NAMALWA (cell line): ENCODE measurements around the gene MMP13.
"Not testable (repeated sequence)": the region's sequence is repeated elsewhere in the genome, so short reads cannot be mapped to it uniquely, and the experiment has no call there.

Source experiments
- DNase-seq: peaks from one replicate; pipeline ENCODE4 v3.0.0-alpha.2; 2015; ENCODE audit warnings: low spot score

Gene MMP13

GRCh38 chr11:102935514-102935913 is 20.0 kb downstream of the MMP13 start:
- peak; percentile 6 for DNase-seq

GRCh38 chr11:102934735-102935134 is 20.8 kb downstream of the MMP13 start:
- no peak for DNase-seq

- no peak for DNase-seq
Measured at GRCh38 chr11:102933627-102934026, 21.9 kb downstream of the MMP13 start.

- no peak for DNase-seq
Measured at GRCh38 chr11:102932678-102933077, 22.9 kb downstream of the MMP13 start.

DNA sequence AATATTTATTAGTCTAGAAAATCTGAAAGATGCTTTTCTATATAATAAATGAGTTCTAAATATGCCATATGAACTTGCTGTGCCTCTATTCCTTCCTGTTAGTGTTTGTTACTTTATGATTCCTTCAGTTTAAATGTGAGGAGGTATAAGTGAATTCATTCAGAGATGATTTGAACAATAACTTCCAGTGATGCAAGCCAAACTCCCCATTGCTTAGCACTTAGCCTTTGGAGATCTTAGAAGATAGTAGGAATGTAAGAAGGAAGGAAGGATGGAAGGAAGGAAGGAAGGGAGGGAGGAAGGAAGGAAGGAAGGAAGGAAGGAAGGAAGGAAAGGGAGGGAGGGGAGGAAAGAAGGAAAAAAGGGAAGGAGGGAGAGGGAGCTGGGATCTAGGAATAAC is 25.1 kb downstream of the MMP13 start:
- no peak for DNase-seq

DNA sequence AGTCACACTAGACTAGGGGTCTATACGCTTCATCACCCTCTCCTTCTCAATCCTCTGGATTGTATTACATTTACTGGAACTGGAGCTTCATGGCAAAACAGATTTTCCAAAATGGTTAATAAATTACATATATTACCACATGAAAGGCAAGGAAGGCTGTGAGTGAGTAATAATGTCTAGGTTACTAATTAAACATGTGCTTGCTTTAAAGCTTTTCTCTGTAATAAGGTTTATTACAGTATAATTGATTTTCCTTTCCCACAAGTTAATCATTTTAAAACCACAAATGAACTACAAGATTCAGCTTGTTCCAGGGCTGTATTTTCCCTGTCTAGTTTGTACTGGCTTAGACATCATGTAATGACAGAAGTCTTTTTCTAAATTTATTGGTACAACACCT is 25.6 kb downstream of the MMP13 start:
- no peak for DNase-seq

GRCh38 chr11:102929166-102929565 is 26.4 kb downstream of the MMP13 start:
- no peak for DNase-seq

DNA sequence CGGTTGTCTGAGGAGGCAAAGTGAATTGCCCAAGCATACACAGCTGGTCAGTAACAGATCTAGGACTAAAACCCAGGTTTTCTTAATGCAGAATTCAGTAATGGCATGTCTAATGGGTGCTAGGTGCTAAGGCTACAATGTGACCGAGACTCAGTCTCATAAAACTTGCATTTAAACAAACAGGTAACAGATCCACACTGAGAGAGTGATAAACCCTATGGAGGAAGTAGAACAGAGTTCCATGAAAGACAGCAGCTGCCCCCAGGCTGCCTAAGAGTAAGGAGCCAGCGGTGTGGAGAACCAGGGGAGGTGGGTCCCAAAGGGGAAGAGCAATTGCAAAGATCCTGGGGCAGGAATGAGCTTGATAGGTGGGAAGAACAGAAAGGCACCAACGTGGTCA is 27.3 kb downstream of the MMP13 start:
- DNase-seq = no peak

GRCh38 chr11:102927624-102927990 is 27.9 kb downstream of the MMP13 start:
- DNase-seq = no peak

- no peak for DNase-seq
Measured at GRCh38 chr11:102926961-102927623, 28.4 kb downstream of the MMP13 start.

DNA sequence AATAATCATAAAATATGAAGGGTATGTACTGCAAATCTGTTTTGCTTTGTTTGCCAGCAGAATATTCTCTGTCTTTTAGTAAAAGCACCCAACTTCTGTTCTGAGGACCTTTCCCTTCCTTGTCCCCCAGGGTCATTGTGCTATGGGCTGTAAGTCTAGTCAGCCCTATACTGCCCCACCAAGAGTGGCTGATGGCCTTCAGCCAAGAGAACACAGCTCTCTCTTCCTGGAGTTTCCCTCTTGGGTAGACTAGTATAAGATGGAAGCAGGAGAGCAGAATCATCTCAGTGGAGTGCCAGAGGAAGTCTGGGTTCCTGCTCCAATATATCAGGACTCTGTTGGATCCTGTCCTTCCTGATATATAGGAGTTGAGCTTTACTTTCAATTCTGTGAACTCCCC is 29.0 kb downstream of the MMP13 start:
- DNase-seq = no peak

DNA sequence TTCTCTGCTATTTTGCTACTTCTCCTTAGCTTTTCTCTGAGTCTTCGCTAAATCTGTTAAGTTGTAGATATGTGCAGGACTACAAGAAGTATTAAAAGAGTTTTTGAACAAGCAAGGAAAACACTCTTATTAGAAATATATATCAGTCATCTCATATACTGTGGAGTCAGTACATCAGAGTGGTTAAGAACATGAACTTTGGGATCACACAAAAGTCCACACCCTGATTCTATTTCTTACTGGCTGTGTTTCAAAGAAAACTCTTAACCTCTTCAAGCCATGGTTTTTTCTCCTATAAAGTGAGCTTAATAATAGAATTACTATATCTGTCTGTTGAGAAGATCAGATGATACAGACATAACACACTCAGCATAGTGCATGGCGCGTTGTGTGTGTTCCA is 29.5 kb downstream of the MMP13 start:
- no peak for DNase-seq

DNA sequence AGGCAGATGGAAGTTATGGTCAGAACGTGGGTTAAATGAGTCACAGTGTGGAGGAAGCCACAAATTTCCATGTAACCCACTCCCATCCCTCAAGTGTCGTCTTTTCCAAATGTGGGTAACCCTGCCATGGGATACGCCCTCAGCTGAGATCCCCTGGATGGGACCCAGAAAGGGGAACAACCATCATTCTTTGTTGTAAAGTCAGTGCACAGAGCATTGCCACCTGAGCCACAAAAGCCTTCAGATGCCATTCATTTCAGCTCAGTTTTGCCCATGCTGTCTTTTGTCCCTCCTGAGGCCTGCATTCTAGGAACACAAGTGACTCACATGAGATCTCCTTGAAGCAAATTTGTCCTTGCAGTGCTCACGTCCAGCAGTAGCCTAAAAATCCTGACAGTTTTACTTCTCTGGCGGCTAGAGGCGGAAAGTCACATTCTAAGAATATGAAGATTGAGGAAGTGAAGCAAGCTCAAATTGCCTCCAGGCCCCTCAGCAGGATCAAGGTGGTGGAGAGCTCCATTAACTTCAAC is 30.6 kb downstream of the MMP13 start:
- no peak for DNase-seq

DNA sequence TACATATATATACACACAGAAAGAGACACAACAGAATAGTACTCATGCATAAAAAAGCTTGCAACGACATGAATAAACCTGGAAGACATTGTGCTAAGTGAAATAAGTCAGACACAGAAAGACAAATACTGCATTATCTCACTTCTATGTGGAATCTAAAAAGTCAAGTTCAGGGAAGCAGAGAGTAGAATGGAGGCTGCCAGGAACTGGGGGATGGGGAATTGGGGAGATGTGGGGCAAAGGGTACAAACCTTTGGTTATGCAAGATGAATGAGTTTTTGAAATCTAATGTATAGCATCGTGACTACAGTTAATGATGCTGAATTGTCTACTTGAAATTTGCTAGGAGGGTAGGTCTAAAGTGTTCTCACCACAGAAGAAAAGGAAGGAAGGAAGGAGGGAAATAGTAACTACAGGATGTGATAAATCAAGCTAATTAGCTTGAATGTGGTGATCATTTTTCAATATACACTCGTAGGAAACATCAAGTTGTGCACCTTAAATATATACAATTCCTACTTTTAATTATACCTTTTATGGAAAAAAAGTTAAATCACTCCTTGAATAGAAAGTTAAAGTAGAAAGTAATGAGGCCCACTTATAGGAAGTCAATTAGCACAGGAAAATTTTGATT is 33.8 kb downstream of the MMP13 start:
- no peak for DNase-seq

- peak; percentile 9 for DNase-seq
Measured at GRCh38 chr11:102920118-102920684, 35.3 kb downstream of the MMP13 start.

DNA sequence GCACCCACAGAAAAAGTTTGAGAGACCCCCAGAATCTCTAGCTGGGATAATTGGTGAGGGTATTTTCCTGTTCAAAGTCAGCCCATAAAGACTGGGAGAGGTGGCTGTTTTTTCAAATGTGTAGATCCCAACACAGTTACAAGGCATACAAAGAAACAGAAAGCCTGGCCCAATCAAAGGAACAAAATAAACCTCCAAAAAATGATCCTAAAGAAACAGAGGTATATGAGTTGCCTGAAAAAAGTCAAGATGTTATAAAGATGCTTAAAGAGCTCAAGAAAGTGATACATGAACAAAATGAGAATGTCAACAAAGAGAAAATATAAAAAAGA is 40.5 kb downstream of the MMP13 start:
- no peak for DNase-seq

- DNase-seq = peak; percentile 55
Measured at GRCh38 chr11:102914238-102915043, 41.1 kb downstream of the MMP13 start.

GRCh38 chr11:102912482-102912830 is 43.1 kb downstream of the MMP13 start:
- DNase-seq = no peak

DNA sequence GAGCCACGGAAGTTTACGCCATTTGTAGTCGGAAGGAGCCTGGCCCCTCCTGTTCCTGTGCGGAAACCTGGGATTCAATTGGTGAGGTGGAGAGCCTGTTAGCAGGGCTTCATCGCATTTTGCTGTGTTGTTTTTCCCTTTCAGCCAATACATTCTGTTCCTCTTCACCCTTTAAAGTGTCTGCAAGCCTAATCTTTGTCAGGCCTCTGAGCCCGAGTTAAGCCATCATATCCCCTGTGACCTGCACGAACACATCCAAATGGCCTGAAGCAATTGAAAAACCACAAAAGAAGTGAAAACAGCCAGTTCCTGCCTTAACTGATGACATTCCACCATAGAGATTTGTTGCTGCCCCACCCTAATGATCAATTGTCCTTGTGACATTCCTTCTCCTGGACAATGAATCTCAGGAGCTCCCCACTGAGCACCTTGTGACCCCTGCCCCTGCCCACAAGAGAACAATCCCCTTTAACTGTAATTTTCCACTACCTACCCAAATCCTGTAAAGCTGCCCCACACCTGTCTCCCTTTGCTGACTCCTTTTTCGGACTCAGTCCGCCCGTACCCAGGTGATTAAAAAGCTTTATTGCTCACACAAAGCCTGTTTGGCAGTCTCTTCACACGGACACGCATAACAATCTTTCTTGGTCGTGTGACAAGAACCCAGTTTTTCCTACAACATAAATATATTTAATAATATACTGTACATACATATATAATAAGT is 43.6 kb downstream of the MMP13 start:
- DNase-seq = no peak

DNA sequence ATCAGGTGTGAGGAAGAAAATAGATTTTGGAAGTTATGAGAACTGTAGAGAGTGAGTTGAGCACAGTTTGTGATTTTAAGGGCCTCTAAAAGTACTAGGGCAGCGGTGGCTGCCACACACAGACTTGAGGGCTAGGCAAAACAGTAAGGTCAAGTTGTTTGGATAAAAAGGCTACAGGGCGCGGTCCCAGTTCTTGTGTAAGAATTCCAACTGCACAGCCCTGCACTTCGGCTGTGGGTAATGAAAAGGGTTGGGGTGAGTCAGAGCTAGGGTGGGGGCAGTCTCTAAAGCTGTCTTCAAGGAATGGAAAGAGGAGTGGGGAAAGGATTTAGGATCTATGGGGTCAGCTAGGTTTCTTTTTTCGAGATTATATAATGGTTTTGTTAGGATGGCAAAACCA is 49.7 kb downstream of the MMP13 start:
- not testable (repeated sequence) for DNase-seq

DNA sequence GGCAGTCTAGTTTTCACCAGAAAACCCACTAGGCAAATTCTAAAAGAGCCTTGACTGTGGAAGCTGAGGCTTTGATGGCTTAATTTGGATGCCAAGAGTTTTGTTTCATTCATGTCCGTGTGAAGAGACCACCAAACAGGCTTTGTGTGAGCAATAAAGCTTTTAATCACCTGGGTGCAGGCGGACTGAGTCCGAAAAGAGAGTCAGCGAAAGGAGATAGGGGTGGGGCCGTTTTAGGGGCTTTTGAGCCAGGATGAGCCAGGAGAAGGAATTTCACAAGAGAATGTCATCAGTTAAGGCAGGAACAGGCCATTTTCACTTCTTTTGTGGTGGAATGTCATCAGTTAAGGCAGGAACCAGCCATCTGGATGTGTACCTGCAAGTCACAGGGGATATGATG is 51.6 kb downstream of the MMP13 start:
- DNase-seq = not testable (repeated sequence)

DNA sequence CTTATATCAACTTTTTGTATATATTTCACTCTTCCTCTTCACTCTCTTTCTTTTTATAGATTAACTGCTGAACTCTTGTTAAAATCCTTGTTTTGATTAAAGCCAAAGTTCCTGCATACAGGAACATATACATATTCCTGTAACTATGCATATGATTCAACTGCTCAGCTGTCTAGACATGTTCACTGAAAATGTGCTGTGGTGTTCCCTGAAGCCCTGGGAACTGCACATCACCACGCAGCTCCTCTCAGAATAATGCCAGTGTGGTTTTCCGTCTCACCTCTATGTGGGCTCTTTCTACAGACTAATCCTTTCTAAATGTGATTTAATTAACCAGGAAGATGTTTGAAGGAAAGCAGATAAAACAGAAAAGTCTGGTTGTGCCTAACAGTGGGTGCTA is 55.2 kb downstream of the MMP13 start:
- DNase-seq = no peak
